SH-SY5Y (cell line): Measurements from ENCODE around the gene NPTXR.

Source experiments
- GATA2 ChIP-seq: IDR thresholded peaks from 2 replicates; pipeline ENCODE4 v1.6.1; 2011; ENCODE audit warnings: mild to moderate bottlenecking, low read depth, low read length
- GATA3 ChIP-seq: IDR thresholded peaks from 2 replicates; pipeline ENCODE4 v1.6.1; 2011; ENCODE audit warnings: low read depth, mild to moderate bottlenecking, low read length, moderate library complexity

GRCh38 chr22:38881997-38882879, 38.4 kb upstream of the NPTXR start:
- TF ChIP-seq GATA3 = no peak
- TF ChIP-seq GATA2 = no peak
